HG03575 (cell line): ENCODE results near the gene ANKRD62.
A peak's percentile ranks its signal among the peaks of the same experiment; 100 is the strongest.

Source experiments
- ATAC-seq: cut with Tn5 transposase; IDR thresholded peaks from one replicate; pipeline ENCODE4 v1.9.1; 2021; ENCODE audit not compliant: unreplicated experiment, insufficient number of reproducible peaks, low FRiP score; ENCODE audit errors: extremely low read depth

ANKRD62 gene

DNA sequence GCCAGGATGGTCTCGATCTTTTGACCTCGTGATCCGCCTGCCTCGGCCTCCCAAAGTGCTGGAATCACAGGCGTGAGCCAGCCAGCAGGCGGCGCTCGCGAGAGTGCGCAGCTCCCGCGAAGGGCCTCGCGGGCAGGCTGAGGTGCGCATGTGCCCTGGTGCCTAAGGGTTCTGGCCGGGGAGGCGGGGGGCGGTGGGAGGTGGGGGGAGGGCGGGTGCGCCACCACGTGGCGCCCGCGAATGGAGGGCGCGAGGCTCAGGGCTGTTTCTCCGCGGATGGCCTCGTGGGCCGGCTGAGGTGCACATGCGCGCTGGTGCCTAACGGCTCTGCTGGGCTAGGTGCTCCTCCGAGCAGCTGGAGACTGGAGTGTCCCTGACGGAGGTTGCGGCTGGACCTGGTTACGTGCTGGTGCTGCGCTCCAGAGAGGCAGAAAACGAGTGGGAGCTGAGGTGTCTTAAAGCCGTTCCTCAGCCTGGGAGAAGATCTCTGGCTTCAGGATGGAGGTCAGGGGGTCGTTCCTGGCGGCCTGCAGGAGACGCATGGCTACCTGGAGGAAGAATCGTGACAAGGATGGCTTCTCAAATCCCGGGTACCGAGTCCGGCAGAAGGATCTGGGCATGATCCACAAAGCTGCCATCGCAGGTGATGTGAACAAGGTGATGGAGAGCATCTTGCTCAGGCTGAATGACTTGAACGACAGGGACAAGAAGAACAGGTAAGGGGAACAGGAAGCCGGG lies at the start of gene ANKRD62:
ANKRD62 (plus strand) TSS at position 324 of the 738 bp plus-strand sequence; CDS start at position 499, 175 bp downstream.
- no peak for ATAC-seq

DNA sequence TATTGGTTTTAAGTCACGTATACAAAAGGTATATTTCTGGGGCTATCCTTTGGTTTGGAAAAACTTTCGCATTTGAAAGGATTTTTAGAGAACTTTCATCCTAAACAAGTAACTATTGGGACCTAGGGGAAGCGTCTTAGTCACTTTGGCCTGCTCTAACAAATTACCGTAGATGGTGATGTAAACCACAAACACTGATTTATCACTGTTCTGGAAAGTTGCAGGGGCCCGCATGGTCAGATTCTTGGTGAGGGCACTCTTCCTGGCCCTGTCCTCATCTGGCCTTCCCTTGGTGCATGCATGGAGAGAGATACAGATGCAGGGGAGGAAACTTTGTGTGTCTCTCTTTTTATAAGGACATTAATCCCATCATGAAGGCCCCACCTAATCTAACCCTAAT lies 49.1 kb upstream of the ANKRD62 start:
- no peak for ATAC-seq

DNA sequence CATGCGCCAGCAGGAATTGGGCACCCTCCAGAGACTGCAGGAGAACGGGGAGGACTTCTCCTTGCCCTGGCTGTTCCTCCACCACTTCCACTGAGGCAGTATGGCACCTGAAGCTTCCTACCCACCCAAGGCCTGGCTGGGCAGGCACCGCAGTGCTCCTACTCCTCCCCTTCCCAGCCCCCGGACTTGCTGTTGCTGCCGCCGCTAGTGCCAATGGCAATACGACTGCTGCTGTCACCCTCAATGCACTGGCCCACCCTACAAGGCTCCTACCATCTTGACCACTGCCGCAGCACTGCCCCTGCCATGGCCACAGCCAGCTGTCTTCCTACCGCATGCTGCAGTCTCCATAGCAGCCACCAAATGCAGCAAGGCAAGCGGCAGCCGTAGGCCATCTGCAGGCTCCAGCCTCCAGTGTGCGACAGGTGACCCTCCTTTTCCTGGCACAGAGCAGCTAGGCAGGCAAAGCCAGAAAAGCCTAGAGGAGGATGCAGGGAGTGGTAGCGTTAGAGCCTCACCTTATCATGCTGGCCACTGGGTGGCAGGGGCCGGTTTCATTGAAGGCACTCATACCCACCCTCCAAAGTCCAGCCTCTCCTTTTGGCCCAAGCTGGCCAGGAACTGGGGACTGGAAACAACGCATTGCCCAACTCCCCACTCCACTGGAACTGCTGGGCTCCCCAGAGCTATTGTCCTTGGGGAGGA lies 47.4 kb upstream of the ANKRD62 start:
- ATAC-seq, result no peak

DNA sequence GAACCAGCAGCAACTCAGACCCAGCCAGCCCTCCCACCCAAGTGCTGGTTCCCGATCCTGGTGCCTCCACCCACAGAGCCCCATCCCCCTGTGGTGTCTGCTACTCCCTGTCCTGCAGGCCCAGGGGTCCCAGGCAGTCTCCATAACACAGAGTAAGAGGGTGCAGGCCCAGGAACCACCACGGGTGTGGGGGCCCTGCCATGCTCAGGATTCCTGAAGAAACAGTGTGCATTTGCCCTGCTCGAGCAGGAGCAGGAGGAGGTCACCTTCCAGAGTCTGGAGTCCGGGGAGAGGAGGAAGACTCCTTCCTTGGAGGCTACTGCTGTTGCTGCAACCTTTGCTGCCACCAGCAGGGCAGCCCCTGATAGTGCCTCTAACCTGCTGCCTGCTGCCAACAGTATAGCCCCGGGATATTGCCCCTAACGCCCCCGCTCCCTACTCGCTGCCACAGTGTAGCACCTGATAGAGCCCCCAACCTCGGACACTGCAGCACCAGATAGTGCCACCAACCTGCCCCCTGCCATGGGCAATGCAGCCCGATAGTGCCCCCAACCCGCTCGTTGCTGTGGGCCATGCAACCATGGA lies 46.8 kb upstream of the ANKRD62 start:
- ATAC-seq, result no peak

DNA sequence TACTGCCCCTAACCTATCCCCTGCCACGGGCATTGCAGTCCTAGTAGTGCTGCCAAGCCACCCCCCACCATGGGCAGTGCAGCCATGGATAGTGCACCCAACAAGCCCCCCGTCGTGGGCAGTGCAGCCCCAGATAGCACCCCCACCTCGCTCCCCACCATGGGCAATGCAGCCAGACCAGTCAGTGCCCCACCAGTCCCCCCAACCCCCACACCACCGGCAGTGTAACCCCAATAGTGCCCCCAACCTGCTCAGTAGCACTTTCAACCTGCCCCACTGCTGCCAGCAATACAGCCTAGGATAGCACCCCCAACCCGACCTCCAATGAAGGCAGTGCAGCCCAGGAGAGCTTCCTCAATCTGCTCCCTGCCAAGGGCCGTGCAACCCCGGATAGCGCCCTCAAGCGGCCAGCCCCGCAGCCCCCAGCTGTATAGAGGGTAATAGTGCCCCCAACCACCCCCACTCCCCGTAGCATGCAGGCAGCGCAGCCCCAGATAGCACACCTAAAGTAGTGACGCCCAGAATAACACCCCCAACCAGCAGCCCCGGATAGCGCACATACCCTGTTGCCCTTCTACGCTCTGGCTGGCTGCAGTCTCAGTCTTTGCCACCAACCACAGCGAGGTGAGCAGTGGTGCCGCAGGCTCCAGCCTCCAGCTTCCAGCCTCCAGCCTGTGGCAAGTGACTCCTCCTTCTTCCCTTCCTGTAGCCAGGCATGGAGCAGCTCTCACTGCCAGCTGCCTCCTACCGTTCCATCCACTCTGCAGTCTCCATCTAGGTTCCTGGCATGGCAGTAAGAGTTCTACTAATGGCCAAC lies 45.4 kb upstream of the ANKRD62 start:
- ATAC-seq, result no peak

DNA sequence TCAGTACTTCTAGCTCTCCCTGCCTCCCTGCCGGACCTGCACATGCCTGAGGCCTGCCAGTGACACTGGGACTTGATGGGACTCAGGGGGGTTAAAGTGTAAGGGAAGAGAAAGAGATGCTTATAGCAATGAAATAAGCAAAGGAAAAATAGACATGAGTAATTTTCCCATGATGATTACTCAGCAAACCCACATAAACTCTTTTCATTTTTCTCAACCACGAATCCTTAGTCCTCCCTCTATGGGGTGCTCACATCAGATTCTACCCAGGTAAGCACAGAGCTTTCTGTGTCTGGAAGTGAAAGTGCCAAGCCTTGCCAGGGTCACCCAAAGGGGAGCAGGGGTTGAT lies 44.8 kb upstream of the ANKRD62 start:
- no peak for ATAC-seq

DNA sequence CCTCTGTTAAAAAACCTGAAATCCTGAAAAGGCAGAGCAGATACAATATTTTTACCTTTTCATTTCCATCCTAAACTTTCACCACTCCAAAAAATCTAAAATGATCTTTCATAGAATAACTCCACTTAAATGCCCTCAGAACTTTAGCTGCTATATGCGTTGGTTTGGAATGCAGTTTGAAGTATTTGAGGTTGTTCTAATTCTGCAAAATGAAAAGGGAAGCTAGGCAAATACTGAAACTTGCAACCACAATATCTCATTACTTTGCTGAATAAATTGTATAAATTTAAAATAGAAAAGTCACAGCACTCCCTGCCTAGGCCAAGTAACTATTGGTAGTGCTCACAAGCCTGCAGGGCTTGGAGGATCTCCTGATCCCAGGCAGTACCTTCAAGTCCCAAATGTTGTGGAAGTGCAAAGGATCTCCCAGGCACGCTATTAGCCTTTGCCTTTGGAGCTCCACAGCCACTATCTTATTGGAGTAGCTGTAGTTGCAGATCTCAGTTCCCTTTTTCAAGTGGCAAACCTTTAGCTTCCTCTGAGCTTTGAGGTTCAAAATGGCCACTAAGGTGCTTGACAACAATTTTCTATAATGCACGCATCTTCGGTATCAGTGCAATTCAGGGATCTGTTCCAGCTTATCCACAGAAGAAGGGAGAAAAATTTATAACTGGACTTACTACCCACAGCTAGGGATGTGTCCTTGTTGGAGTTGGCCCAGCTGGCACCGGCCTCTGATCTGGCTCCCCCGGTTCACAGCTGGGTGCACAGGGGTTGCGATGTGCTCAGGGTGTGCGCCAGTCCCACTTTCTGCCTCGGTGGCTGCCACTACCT lies 43.4 kb upstream of the ANKRD62 start:
- ATAC-seq, result peak; percentile 61

DNA sequence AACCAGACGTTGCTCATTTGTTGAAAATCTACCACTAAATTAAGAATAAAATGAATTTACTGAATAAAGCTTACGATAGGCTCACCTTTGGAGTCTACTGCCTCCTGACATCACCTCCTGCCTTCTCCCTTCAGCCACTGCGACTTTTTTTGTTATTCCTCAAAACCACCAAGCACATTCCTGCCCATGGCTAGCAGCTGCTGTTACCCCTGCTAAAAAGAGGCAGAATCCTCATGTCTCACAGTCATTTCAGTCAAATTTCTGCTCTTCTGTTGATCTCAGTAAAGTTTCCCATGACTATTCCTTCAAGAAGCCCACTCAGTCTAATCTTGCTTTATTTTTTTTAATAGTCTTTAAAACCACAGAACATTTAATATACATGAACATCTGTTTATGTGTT lies 40.8 kb upstream of the ANKRD62 start:
- ATAC-seq, result no peak

DNA sequence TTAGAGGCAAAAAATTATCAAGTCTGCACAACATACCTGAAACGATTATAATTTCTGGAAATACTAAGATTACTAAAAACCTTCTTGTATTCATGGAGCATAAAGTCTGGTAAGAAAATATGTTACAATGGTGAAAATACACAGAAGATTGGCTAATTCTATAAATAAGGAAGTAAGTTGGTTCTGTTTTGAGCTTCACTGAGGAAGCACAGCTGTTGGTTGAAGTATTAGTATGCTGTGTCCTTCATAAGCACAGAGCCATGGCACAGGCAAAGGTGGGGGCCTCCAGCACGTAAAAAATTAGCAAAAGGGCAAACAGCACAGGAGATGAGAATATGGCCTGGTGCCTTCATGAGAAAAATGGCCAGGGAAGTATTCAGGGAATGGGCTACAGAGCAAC lies 40.4 kb upstream of the ANKRD62 start:
- no peak for ATAC-seq

DNA sequence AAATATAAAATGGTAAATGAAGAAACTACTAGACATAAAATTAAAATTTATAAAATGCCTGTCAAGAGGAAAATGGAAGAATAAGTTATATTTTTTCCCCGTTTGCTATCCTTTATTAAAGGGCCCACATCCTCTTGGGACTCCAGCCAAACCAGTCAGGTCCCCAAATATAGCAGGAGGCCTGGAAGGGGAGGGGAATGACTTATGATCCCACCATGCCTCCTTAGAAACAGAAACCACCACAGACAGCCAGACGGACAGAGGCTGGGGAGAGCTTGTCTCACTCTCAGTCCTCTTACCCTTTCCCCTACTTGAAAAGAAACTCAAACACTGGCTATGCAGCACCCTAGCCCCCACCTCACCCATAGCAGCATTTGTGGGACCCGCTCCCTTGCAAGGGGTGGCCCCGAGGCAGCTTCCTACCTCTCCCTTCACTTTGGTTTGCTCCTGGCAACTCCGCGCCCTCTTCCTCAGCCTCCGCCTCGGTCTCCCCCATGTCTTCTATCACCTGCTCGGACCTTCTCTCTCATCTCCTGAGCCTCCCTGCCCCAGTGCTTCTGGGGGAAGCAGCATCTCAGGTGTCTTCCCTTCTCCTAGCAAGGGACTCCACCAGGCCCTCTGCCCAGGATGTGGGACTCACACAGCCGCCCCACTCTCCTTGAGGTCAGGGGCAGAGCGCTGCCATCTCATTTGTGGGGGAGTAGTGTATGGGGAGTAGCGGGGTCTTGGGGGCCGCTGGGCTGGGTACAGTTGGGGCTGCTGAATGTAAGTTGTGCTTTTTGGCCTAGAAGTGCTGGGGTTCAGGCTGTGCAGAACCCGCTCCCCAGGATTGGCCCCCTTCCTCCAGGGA lies 37.4 kb upstream of the ANKRD62 start:
- ATAC-seq, result no peak

DNA sequence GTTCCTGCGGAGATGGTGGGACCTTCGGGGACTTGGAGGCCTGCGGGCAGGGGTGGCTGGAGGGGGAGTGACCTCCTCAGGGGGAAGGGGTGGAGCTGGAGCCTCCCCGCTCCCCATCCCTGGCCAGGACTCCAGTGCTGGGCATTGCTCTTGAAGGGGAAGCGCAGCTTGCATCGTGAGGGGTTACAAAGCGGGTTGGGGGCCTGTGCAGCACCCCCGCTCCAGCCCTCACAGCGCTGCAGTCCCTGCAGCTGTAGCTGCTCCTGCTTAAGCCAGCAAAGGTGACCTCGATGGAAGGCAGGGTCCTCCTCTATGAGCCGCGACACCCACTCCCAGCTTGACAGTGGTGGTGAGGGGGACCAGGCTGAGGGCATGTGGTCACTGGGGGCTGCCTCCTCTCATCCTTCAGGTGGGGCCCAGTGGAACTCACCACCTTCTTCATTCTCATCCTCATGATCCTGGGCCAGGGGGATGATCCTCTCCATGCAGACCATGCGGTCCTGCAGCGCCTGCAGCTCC lies 36.7 kb upstream of the ANKRD62 start:
- ATAC-seq, result no peak

DNA sequence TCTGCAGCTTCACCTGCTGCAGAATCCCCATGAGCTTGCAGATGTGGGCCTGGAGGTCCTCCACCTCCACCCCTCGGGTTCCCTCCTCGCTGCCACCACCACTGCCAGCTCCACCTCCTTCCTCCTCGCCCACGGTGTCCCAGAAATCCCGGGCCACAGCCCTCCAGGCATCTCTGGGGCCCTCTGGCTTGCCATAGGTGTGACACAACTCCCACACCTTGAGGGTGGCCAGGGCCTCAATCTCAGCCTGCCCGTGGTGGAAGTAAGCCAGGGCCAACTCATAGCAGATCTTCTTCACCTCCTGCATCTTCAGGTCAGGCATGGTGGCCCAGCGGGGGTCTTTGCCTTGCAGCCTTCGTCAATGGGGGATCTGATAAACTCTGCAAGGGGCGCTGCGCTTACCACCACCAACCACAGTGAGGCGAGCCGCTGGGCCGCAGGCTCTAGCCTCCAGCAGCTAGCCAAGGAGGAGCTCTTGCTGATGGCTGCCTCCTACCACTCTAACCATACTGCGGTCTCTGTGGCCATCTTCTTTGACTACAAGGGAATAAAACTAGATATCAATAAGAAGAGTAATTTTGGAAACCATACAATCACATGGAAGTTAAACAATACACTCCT lies 36.1 kb upstream of the ANKRD62 start:
- no peak for ATAC-seq

DNA sequence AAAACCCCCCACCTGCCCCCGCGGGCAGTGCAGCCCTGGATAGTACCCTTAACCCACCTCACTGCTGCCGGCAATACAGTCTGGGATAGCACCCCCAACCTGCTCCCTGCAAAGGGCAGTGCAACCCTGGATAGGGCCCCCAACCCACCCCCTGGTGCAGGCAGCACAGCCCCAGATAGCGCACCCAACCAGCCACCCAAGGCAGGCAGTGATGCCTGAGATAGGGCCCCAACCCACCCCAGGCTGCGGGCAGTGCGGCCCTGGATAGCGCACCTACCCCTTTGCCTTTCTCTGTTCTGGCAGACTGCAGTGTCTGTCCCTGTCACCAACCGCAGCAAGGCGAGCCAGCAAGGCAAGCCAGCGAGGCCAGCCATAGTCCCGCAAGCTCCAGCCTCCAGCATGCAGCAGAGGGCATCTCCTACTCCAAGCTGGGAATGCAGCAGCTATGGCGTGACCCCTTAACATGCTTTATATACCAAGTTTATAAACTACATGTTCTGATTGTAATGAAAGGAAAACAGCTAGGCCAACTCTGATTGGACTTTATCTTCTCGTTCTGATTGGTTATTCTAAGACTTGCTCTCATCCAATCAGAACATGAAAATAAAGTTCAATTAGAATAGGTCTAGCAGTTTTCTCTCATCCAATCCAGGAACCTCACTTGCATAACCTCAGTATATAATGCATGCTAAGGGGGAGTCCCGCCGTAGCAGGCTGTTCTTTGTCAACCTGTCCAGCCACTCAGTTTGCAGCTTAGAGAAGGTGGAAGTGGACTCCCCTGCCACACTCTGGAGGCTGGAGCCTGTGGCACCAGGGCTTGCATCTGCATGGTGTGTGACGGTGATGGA lies 34.1 kb upstream of the ANKRD62 start:
- no peak for ATAC-seq

DNA sequence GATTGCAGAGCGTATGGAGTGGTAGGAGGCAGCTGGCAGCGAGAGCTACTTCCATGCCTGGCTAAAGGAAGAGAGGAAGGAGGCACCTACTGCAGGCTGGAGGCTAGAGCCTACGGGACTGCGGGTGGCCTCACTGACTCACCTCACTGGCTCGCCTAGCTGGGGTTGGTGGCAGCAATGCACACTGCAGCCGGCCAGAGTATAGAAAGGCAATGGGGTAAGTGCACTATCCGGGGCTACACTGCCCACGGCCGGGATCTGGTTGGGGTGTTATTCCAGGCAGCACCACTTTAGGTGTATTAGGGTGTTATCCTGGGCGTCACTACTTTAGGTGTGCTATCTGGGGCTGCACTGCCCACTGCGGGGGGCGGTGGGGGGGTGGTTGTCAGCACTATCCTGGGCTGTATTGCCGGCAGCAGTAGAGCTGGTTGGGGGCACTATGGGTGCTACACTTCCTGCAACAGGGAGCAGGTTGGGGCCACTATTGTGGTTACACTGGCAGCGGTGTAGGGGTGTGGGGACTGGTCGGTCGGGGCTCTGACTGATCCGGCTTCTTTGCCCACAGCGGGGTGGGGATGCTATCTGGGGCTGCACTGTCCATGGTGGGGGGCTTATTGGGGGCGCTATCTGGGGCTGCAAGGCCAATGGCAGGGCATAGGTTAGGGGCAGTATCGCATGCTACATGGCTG lies 33.3 kb upstream of the ANKRD62 start:
- no peak for ATAC-seq

DNA sequence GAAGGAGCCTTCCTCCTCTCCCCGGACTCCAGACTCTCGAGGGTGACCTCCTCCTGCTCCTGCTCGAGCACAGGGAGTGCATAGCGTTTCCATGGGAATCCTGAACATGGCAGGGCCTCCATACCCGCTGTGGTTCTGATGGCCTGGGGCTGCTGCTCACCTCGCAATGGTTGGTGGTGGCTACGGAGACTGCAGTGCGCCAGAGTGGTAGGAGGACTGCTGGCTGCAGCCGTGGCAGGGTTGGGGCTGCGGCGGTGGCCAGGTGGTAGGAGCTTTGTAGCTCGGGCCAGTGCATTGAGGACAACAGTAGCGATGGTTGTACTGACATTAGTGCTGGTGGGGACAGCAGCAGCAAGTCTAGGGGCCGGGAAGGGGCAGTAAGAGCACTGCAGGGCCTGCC lies 32.0 kb upstream of the ANKRD62 start:
- ATAC-seq, result no peak

DNA sequence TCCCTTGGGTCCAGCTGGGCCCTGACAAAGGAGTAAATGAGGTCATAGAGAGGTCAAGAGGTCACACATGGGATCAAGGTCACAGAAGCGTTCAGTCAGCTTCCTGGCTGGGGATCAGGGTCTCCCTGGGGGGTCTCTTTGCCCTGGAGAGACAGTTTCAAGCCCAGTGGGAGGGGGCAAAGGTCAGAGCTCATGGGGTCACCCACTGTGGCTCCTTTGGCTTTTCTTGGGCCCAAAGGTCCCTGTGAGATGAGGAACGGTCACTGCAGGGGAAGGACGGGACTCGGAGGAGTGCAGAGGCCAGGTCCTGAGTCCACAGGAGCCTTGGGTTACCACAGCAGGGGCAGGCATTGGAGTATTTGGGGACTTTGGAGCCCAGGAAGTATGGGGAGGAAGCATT lies 30.7 kb upstream of the ANKRD62 start:
- no peak for ATAC-seq
